Fibroblast of skin of scalp (primary cell): Measurements from ENCODE around the gene CAMTA1.
"Not testable (repeated sequence)": the region's sequence is repeated elsewhere in the genome, so short reads cannot be mapped to it uniquely, and the experiment has no call there.

ENCODE experiments used
- DNase-seq: peaks from one replicate; pipeline ENCODE4 v3.0.0-alpha.2; 2013

The CAMTA1 gene

DNA sequence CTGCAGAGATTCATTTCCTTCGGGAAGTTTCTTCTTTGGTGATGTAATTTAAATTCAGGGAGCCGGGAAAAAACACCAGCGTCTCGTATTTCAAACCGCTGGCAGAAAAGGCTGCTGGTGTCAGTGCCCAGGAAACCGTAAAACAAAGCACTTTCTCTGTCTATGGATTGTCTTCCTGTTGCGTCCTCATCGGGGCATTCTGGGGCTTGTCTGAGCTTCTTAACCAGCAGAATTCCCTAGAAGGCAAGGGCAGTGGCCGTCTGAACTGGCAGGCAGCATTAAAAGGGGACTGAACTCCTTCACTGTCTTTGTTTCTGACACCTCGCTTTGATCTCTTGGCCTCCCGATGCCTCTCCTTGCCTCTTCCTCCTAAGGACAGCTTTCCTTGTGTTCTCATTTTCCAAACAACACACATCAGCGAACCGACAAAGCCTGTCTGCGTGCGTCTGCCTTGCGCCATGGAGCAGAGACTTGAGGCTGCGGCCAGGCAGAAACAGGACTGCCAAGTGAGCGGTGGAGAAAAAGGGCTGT is 594.3 kb downstream of the CAMTA1 start:
- peak; percentile 71 for DNase-seq

DNA sequence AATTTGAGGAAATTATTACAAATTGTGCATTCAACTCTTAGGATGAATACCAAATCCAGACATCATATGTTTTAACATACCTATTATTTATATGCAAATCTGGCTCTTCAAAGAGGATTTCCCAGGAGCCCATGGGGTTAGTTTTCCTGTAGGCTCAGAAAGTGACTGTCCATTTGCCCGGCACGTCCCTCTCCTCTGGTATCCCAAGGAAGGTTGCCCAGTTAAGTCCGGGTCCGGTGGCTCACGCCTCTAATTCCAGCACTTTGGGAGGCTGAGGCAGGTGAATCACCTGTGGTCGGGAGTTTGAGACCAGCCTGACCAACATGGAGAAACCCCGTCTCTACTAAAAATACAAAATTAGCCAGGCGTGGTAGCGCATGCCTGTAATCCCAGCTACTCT is 594.8 kb downstream of the CAMTA1 start:
- not testable (repeated sequence) for DNase-seq

DNA sequence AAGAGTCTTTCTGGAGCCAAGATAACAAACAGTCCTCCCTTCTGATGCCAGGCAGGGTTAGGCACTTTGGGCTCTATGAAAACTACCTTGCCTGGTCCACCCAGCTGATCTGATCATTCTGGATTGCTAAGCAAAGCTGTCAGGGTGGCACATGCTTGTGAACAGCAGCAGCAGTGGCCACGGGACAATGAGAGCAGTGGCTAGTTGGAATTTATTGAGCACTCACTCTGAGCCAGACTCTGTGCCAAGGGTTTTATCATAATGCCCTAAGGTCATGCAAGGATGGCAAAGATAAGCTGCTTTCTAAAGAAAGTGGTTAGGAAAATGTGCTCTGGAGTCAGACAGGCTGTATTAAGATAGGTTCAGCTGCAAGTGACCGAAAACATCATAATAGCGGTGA is 595.5 kb downstream of the CAMTA1 start:
- no peak for DNase-seq

DNA sequence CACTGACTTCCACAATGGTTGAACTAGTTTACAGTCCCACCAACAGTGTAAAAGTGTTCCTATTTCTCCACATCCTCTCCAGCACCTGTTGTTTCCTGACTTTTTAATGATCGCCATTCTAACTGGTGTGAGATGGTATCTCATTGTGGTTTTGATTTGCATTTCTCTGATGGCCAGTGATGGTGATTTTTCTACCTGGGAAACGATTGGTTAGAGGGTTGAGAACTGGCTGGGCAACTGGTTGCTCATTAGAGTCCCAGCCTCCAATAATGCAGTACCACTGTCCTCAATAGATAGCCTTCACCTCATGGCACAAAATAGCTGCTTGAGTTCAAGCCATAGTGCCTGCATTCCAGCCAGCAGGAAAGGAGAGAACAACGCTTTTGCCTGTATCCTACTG is 596.5 kb downstream of the CAMTA1 start:
- DNase-seq: not testable (repeated sequence)

DNA sequence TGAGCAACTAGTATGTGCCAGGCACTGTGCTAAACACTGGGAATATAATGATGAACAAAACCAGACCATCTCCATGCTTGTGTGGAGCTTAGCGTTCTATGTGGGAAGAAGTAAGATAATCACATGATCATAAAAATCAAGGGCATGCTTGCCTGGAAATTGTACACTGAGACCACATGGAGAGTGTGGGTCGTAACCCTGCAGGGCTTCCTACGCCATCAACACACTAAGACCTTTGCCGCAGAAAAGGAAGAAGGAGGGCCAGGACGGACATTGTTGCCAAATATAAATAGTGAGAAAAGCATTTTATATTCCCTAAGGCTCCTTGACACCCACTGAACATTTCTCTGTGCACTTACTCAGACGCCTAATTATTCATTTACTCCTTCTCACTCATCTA is 597.7 kb downstream of the CAMTA1 start:
- no peak for DNase-seq

DNA sequence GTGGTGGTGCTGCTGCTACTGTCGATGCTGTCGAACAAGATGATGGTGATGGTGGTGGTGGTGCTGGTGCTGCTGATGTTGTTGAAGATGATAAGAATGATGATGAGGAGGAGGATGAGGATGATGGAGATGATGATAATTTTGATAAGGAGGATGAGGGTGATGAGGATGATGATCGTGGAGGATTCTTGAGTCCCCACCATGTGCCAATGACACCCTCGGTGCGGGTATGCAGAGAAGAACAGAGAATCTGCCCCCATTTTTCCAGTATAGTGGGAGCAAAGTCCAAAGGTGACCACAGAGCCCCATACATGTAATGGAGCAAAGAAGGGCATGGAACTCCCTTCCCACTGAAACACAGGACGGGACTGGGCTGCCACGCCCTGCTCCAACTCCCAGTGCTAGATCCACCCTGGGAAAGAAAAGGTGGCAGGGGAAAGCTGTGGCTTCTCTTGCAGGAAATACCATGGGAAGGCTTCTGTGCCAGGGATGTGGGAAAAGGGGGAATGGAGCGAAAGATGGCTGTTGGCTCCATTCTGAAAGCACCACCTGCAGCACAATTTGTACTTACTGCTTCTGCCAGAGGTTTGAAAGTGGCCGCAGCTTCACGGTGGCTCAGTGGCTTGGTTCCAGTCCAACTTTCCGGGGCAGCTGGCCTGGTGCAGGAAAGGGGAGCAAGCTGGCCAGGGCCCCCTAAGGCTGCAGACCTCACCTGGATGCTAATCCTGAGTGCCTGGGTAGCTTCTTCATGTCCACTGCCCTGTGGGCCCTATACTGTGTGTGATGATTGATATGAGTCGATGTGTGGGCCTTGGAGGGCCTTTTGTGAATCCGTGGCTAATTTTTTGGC is 598.6 kb downstream of the CAMTA1 start:
- DNase-seq: no peak

DNA sequence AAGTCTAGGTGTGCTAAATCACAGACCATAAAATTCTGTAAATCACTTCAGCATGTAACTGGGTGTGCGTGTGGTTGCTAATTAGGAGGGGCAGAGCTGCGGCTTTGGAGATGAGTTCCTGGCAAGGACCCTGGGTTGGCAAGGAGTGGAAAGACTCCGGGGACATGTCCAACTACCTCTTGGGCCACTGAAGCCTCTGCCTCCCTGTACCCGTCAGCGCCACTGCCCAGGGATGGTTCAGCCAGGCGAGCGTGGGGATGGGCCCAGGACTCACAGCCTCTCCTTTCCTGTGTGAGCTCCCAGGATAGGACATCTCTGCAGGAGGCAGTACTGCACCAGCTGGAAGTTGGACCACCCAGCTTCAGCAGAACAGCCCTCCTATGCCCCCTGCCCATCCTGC is 599.4 kb downstream of the CAMTA1 start:
- no peak for DNase-seq

DNA sequence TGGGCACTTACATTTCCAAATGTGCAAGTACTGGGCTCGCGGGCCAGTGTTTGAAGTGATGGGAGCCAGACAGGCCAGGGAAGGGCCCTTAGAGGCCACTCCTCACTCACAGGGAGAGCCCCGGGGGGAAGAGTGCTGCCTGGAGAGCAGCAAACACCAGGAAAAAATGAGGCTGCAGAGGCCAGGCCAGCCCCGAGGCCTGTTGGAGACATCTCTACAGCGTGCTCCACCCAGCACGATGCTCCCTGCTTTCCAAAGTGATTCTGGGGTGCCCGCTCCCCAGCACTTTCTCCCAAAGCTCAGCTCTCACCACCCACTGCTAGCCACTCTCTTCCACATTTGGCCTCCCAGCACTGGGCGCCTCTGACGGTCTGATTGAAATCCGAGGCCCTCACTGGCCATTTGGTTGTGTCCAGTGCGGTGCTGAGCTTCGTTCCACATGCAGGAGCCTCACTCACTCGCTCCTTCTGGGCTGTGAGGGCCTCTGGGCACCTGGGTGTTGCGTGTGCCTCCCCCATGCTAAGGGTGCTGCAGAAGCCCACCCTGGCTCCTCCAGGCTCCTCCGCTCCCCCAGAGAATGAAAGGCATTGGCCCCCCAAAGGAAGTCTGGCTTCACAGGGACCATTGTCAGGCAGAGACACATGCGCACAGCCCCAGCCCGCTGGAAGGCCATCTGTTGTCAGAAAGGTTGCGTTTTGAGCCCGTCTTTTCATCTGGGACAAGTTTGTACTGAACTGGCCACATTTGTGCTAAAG is 600.4 kb downstream of the CAMTA1 start:
- DNase-seq: no peak

DNA sequence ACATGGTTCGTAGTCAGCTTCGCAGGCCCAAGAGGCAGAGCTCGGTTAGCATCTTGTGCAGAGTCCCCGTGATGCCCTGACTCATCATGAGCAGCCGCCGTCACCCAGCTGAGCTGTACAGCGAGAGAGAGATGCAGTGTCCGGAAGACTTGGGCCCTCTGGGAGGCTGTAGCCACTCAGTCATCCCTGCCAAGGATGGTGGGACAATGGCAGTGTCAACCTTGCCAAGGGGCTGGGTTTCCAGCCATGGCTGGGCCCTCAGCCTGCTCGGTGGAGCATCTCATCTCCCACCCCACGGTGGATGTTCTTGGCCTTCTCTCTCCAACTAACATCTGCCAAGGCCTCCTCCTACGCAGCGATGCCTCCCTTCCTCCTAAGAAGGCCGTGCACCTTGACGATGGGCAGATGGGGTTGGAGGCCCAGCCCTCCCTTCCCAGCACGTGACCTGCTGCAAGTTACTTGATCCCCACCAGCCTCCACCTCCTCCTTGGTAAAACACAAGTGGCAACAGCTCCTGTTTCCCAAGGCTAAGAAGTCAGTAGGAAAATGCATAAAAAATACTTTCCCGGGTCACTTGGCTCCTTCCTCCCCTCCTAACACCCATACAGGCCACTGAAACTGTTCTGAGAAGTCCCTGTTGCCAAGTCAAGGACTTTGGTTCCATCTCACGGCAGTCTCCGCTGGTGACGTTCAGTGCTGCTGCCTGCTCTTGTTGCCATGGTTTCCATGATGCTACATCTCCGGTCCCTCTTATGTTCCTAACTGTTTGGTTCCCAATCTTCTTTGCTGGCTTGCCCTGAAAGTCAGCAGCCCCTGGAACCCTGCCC is 601.2 kb downstream of the CAMTA1 start:
- DNase-seq: no peak

DNA sequence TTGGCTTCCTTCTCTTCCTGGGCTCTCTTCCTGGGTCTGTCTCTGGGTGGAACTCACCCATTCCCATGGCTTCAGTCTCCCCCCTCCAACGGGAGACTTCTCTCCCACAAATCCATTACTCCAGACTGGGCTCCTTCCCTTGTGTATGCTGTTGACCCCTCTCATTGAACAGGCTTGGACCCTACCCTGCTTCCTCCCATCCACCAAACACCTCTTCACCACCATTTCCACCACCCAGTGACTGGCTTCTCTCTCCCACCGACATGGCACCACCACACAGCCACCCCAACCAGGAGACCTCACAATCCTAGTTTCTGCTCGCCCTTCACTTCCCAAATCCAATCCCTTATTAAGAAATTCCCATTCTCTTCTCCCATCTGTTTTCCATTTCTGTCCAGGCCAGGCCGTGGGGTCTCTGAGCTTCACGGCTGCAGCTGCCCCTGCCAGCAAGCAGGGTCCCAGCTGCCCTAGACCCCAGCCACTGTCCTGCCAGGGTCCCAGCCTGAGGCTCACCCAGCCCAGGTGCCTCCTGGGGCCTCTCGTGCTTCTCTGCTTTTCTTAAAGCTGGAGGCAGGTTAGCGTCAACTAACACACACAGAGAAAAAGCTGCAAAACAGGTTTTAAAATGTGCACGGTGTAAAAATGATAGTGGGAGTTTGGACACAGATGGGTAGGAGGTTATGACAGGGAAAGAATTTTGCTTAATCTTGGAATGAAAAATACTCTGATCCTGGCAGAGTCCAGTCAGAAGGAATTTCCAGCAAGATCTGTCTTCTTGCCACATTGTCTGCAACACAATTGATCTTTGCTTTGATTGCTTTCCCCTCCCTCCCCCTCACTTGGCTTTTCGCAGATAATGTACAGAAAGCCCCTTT is 602.0 kb downstream of the CAMTA1 start:
- DNase-seq: no peak

DNA sequence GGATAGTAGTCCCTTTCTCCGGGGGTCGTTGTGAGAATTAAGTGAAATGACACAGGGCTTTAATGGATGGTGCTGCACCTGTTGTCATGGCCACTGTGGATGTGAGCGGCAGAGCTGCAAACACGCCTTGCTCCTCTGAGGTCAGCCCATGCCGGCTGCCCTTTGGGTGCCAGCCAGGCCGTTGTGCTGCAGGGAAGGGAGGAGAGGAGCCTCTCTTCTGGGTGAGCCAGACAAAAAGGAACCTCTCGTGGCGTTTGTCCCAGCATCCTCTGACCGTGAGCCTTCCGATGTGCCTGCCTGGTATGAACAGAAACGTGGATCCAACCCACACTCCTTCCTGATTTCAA is 602.9 kb downstream of the CAMTA1 start:
- no peak for DNase-seq

DNA sequence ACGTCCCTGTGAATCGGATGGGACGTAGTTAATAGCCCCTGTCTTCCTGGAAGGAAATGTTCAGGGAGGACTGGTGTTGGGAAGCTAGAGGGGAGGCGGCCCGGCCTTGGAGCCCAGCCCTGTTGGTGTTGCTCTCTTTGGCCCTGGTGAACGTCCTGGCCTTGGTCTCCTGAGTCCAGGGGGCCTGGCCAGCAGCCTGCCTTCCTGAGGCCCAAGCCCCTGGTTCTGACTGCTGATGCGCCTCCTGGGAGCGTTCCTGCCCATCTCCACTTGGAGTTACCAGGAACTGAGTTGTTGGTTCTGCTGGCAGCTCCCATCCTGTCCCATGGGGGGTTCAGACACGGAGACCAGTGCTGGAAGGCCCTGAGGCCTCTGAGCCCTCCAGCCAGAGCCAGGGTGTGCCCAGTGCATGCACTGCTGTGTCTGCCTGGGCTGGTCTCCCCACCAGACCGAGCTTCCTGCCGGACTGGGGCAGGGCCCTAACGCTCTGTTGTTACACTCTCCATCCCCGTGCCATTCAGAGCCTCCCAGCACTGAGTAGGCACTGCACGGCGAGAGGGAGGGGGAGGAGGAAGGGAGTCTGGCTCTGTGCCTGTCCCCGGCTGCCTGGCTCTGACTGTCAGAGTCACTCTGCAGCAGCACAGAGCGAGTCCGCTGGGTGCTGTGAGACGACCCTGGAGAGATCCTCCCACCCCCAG is 603.4 kb downstream of the CAMTA1 start:
- DNase-seq: peak; percentile 55

DNA sequence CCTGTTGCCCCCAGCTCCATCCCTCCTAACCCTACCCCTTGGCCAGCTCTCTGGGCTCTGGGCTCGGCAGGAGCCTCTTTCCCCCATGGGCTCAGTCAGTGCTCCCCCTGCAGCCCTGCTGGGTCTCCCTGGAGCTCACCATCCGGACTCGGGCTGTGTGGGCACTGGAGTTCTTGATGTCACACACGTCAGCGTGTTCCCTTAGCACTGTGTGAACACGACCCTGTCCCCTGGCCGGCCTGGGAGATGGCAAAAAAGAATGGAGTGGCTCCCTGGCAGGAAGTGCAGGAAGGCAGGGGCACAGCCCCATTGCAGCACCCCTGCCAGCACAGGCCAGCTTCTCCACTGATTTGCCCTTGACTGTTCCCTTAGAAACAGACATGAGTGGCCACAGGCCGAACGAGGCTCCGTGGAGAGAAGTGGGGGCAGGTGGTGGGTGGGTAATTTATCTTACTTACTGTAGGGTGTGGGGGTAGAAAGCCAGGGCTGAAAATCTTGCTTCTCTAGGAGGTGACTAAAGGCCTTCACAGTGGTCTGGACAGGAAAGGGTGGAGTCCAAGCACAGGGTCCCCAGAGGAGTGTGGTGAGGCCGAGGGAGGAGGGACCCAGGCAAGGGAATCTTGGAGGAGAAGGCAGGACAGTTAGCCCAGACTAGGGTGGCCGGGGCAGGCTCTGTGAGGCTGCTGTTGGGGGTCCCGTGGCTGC is 604.1 kb downstream of the CAMTA1 start:
- DNase-seq: peak; percentile 81

DNA sequence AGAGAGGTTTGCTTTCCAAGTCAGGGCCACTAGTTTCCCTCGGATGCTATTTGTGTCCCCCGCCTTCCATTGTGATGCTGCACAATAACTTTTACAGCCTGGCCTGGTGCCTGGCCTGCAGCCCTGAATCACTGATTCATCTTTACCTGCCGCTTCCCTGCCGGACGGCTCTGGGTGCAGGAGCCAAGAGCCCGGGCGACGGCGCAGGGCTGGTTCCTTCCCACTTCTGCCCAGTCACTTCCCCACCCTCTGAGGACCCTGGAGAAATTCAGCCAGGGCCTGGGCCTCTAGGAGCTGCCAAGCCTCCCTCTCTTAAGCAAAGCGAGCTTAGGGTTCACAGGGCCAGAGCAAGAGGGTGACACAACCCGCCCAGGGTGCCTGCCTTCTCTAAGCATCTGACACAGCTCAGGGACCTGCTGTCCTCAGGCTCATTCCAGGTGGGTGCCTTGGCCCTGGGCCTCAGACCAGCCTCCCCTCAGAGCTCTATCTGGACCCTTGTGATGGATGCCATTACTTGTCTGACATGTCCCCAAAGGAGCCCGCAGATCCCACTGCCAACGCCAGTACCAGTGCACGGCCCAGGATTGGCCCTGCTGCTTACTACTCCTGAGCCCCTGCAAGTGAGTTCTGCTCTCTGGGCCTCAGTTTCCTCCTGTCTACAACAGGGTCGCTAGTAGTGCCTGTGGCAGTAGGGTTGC is 604.8 kb downstream of the CAMTA1 start:
- DNase-seq: no peak

DNA sequence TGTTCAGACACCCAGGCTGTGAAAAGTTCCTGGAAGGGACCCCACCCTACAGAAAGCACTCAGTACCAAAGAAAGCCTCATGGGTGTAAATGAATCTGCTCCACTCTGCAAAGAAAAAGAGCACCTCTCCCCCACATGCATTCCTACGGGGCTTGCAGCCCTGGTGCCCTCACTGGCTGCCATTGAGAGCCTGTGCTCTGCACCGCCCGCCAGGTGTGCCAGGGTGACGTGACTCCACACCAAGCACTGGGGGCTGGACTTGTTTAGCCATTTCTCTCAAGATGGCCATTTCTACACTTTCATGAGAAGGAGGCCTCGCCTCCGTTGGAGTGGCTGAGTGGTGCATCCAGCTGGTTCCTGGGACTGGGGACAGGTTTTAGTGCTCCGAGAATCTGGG is 605.3 kb downstream of the CAMTA1 start:
- DNase-seq: no peak

DNA sequence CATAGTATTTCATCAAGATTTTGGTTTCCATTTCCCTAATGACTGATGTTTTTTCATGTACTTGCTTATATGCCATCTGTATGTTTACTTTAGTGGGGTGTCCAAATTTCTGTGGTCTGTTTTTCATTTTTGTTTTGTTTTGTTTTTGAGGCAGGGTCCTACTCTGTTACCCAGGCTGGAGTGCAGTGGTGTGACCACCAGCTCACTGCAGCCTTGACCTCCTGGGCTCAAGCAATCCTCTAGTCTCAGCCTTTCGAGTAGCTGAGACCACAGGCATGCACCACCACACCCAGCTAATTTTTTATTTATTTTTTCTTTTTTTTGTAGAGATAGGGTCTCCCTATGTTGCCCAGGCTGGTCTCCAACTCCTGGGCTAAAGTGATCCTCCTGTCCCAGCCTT is 607.9 kb downstream of the CAMTA1 start:
- DNase-seq: peak; percentile 65

DNA sequence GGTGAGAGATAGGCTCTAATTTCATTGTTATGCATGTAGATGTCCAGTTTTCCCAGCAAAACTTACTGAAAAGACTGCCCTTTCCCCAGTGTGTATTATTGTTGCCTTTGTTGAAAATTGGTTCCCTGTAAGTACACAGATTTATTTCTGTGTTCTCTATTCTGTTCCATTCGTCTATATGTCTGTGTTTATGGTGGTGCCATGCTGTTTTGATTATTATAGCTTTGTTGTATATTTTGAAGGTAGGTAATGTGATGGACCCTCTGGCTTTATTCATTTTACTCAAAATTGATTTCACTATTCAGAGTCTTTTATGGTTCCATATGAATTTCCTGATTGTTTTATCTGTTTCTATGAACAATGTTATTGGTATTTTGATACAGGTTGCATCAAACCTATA is 610.0 kb downstream of the CAMTA1 start:
- DNase-seq: no peak

DNA sequence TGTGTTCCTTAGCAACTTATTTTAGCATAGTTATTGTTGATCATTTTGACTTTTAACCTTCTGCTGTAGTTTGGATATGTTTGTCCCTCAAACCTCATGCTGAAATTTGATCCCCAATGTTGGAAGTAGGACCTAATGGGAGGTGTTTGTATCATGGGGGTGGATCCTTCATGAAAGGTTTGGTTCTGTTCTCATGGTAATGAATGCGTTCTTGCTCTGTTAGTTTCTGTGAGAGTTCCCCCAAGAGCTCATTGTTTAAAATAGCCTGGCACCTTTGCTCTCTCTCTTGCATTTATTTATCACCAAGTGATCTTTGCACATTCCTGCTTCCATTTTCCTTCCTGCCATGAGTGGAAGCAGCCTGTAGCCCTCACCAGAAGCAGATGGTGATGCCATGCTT is 613.7 kb downstream of the CAMTA1 start:
- DNase-seq: no peak

DNA sequence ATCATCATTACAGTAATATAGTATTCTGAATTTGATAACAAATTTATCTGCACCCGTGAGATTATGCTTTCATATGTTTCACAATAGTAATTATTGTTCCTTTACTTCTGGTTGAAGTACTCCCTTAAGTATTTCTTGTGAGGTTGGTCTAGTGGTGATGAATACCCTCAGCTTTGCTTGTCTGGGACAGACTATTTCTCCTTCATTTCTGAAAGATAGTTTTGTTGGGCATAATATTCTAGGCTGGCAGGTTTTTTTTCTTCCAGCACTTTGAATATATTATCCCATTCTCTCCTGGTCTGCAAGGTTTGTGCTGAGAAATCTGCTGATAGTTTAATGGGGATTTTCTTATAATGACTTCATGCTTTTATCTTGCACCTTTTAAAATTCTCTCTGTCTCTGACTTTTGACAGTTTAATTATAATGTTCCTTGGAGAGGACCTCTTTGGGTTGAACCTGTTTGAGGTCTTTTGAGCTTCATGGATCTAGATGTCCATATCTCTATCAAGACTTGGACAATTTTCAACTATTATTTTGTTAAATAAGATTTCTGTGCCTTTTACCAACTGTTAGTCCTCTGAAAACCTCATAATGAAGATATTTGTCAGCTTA is 614.4 kb downstream of the CAMTA1 start:
- DNase-seq: no peak

DNA sequence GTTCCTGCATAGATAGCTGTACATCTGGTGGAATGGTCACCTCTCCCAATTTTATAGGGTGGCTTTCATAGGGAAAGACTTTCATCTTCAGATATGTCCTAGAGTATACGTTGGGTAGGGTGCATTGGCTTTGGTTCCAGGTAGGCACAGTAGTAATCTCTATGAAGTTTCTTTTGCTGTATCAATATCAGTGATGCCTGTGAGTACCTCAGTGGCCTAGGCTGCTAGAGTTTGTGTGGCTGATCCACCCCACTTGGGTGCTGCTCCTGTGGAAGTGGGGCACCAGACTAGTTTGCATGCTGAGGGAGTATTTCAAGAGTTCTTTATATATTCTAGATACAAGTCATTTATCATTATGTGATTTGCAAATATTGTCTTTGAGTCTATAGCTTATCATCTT is 615.3 kb downstream of the CAMTA1 start:
- no peak for DNase-seq
